Natural killer cell (primary cell): ENCODE results near the gene ATP1B1. TPM values are rescaled to one million over a fixed set of nuclear protein-coding genes. Genes with fewer than 3 reads are reported as not detected.

ENCODE experiments used
- ATAC-seq, 3 donors: fragments of 150-1000 bp in 2 of 3; fragments of 200-7000 bp in 1 of 3; cut with Tn5 transposase; 1 replicate in 1 of 3; 2 replicates in 2 of 3; pipeline ENCODE4 v1.10.0; 2021; ENCODE audit warnings: mild to moderate bottlenecking in 2 of 3, moderate library complexity in 2 of 3
- DNase-seq, 2 donors: peaks; one replicate each; pipeline versions ENCODE4 v3.0.0 to v3.0.0-alpha.2; 2013 to 2021; ENCODE audit warnings: mixed read lengths in 1 of 2
- H3K27ac ChIP-seq: one replicate; pipeline ENCODE4 v1.5.1; 2013; ENCODE audit warnings: mild to moderate bottlenecking, low read length
- H3K27me3 ChIP-seq: one replicate; pipeline ENCODE4 v1.6.1; 2013; ENCODE audit warnings: low read length; ENCODE audit not compliant: control insufficient read depth, insufficient read depth
- H3K36me3 ChIP-seq: one replicate; pipeline ENCODE4 v1.6.1; 2013; ENCODE audit warnings: low read length; ENCODE audit not compliant: control insufficient read depth, insufficient read depth
- H3K4me1 ChIP-seq: one replicate; pipeline ENCODE4 v1.6.1; 2013; ENCODE audit warnings: low read length; ENCODE audit not compliant: control insufficient read depth, insufficient read depth
- H3K4me3 ChIP-seq: one replicate; pipeline ENCODE4 v1.5.1; 2013; ENCODE audit warnings: low read length
- H3K9me3 ChIP-seq: one replicate; pipeline ENCODE4 v1.6.1; 2013; ENCODE audit warnings: low read length; ENCODE audit not compliant: control insufficient read depth, insufficient read depth
- H3K27ac Mint-ChIP-seq, 2 donors: one replicate each; pipeline ENCODE4 v1.8.0; 2022; ENCODE audit warnings: mild to moderate bottlenecking in 2 of 2, mixed read lengths in 2 of 2, moderate library complexity in 1 of 2
- H3K27me3 Mint-ChIP-seq, 2 donors: one replicate each; pipeline ENCODE4 v1.8.0; 2022; ENCODE audit warnings: low read depth in 2 of 2, mixed read lengths in 2 of 2
- H3K36me3 Mint-ChIP-seq: one replicate; pipeline ENCODE4 v1.8.0; 2022; ENCODE audit warnings: mixed read lengths
- H3K4me1 Mint-ChIP-seq, 2 donors: one replicate each; pipeline ENCODE4 v1.8.0; 2022; ENCODE audit warnings: mixed read lengths in 2 of 2
- H3K4me3 Mint-ChIP-seq: one replicate; pipeline ENCODE4 v1.8.0; 2022; ENCODE audit warnings: mild to moderate bottlenecking, moderate library complexity, mixed read lengths
- H3K9me3 Mint-ChIP-seq, 2 donors: one replicate each; pipeline ENCODE4 v1.8.0; 2022; ENCODE audit warnings: mixed read lengths in 2 of 2
- WGBS: methylation state at CpG from one replicate; pipeline ENCODE4 v1.1.7; 2013; ENCODE audit warnings: missing lambda C conversion rate; ENCODE audit not compliant: insufficient coverage; 5-methylcytosine and 5-hydroxymethylcytosine counted together
- intact Hi-C: fragments of 100-400 bp; cut with micrococcal nuclease; formaldehyde crosslinking; loops from one replicate; pipeline ENCODE4 v1.14.2; 2022
- total RNA-seq, 4 donors: library from RNA; stranded (reverse); fragments of 120-200 nt in 1 of 4; gene quantifications; one replicate each; pipeline versions ENCODE4 v1.2.3 to v1.2.4, GENCODE V29; 2013 to 2022
- TF ChIP-seq, protein P1 (sequence below): fragments of 200-600 bp; IDR thresholded peaks from one replicate; pipeline ENCODE4 v1.8.0; 2022; ENCODE audit warnings: antibody characterized with exemption

The ATP1B1 gene
- total RNA-seq, 3 donors from 2014 or later (not counting 1 experiment from before 2014, with no cell fraction given) = 3.4 to 10.4 (median 4.9) TPM

DNA sequence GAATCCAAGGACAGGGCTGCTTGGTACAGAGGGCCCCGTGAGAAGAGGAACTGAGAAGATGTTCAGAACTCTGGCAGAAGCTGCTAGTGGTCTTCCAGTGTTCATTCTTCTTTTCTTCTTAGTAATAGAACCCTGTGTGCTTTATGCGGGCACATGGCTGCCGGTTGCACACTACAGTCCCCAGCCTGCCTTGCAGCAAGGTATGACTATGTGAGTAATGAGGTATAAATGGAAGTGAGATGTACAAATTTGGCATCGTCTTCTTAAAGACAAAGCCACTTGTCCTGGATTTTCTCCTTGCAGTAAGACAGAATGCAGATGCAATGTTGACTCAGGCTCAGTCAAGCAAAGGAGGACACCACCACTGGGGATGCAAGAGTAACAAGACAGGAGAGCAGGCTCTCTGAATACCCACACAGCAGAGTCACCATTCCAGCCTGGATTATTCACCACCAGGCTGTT, 15.0 kb upstream of the ATP1B1 start:
- TF ChIP-seq, protein P1, sequence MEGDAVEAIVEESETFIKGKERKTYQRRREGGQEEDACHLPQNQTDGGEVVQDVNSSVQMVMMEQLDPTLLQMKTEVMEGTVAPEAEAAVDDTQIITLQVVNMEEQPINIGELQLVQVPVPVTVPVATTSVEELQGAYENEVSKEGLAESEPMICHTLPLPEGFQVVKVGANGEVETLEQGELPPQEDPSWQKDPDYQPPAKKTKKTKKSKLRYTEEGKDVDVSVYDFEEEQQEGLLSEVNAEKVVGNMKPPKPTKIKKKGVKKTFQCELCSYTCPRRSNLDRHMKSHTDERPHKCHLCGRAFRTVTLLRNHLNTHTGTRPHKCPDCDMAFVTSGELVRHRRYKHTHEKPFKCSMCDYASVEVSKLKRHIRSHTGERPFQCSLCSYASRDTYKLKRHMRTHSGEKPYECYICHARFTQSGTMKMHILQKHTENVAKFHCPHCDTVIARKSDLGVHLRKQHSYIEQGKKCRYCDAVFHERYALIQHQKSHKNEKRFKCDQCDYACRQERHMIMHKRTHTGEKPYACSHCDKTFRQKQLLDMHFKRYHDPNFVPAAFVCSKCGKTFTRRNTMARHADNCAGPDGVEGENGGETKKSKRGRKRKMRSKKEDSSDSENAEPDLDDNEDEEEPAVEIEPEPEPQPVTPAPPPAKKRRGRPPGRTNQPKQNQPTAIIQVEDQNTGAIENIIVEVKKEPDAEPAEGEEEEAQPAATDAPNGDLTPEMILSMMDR = no peak
- Mint-ChIP-seq H3K9me3 (no peaks in the 10 kb centered on the region), H3K4me3 (no peak overlapping the region), H3K36me3 (no peaks in the 10 kb centered on the region), H3K27me3 (peaks cover 0 to 2% of the 10 kb centered on the region in 2 donors), H3K4me1 (peaks cover 8 to 15% of the 10 kb centered on the region in 2 donors), H3K27ac (no peak overlapping the region)
- ATAC-seq (peak in 1 of 3 donors; percentile 12), DNase-seq (no peak)
- no peak overlapping the region for H3K4me3 ChIP-seq
- no peaks in the 10 kb centered on the region for H3K27me3 ChIP-seq
- no peaks in the 10 kb centered on the region for H3K4me1 ChIP-seq
- H3K36me3 ChIP-seq = no peaks in the 10 kb centered on the region
- 82% methylated on average over 4 of the region's 4 CpGs for WGBS
- no peak overlapping the region for H3K27ac ChIP-seq
- H3K9me3 ChIP-seq = no peaks in the 10 kb centered on the region
- intact Hi-C loops = no loop called here

DNA sequence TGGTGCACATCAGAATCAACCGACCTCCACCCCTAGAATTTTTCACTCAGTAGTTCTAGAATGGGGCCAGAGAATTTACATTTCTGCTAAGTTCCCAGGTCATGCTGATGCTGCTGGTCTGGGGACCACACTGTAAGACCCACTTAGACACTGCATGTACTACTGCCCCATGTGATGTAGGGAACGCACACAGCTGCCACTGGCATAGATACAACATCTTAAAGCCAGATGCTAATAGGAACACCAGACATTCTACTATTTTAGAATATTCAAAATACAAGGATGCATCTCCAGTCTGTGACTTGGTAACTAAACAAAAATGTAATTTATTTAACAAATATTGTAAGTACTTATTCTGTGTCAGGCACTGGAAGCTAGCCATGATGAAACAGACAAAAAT, 14.1 kb upstream of the ATP1B1 start:
- H3K27ac Mint-ChIP-seq = no peak overlapping the region
- intact Hi-C loops = no loop called here

DNA sequence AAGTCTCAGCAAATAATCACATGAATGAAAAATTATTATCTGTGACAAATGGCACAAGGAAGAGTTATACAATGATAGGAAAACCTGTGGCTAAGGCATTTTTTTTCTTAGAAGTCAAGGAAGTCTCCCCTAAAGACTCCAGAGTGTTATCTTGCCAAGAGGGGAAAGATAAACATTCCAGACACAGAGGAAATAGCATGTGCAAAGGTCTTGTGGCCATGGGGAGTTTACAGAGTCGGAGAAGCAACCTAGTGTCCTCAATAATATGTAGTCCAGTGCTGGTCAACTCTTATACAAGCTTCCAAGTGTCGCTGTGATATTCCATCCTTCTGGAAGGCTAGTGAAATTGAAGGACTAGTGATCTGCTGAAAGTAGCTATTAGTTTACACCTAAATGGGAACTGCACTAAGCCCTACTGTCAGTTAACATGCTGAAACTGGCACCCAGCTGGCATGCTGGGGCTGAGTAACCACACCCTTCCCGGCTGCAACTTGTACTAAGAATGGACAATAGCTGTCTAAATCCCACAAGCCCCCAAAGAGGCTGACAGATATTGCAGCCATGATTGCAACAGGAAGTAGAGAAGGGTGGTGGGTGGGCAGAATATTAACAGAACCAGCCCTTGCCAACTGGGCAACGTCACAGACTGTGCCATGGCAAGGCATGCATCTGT, 11.5 kb upstream of the ATP1B1 start:
- Histone ChIP-seq H3K27ac (no peak overlapping the region), H3K9me3 (no peaks in the 10 kb centered on the region), H3K36me3 (no peaks in the 10 kb centered on the region), H3K4me3 (no peak overlapping the region), H3K27me3 (no peaks in the 10 kb centered on the region), H3K4me1 (no peaks in the 10 kb centered on the region)
- 91% methylated on average over 4 of the region's 4 CpGs for WGBS
- TF ChIP-seq, protein P1 = no peak
- no peak for ATAC-seq
- H3K27me3 Mint-ChIP-seq = peaks cover 0 to 6% of the 10 kb centered on the region in 2 donors
- no peak overlapping the region for H3K4me3 Mint-ChIP-seq
- H3K4me1 Mint-ChIP-seq = peaks cover 2 to 6% of the 10 kb centered on the region in 2 donors
- intact Hi-C loops = no loop called here
- no peaks in the 10 kb centered on the region for H3K9me3 Mint-ChIP-seq
- H3K27ac Mint-ChIP-seq = no peak overlapping the region
- DNase-seq = no peak
- H3K36me3 Mint-ChIP-seq = no peaks in the 10 kb centered on the region

More for the DNA sequence above, 14.1 kb upstream of the ATP1B1 start:
- 97% methylated on average over 2 of the region's 2 CpGs for WGBS
- no peaks in the 10 kb centered on the region for H3K9me3 ChIP-seq
- H3K27me3 ChIP-seq = no peaks in the 10 kb centered on the region
- TF ChIP-seq, protein P1 = no peak
- H3K27ac ChIP-seq = no peak overlapping the region
- H3K4me3 Mint-ChIP-seq = no peak overlapping the region
- ATAC-seq = no peak
- H3K4me1 Mint-ChIP-seq = peaks cover under 1 to 11% of the 10 kb centered on the region in 2 donors
- no peaks in the 10 kb centered on the region for H3K36me3 Mint-ChIP-seq
- no peaks in the 10 kb centered on the region for H3K36me3 ChIP-seq
- H3K4me1 ChIP-seq = no peaks in the 10 kb centered on the region
- H3K4me3 ChIP-seq = no peak overlapping the region
- H3K9me3 Mint-ChIP-seq = no peaks in the 10 kb centered on the region
- peaks cover 0 to 6% of the 10 kb centered on the region in 2 donors for H3K27me3 Mint-ChIP-seq
- DNase-seq = no peak

DNA sequence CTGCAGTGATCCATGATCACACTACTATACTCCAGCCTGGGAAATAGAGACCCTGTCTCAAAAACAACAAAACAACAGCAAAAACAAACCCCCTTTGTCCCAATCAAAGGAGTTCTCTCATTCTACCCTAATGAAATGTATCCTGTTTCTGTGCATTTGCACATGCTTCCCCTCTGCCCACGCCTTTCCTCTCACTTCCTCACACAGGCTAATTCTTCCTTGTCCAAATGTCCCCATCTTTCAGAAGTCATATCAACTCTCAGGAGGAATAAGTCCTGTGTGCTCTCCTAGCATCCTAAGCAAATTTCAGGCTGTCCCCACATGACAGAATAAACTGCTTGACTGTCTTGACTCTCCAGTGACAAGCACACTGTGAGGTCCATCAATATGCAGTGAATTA, 8.1 kb upstream of the ATP1B1 start:
- 83% methylated on average over 1 of the region's 1 CpG for WGBS
- H3K36me3 Mint-ChIP-seq = no peaks in the 10 kb centered on the region
- no peaks in the 10 kb centered on the region for H3K9me3 Mint-ChIP-seq
- intact Hi-C loops = no loop called here
- H3K27me3 Mint-ChIP-seq = peaks cover 8 to 10% of the 10 kb centered on the region in 2 donors
- TF ChIP-seq, protein P1 = no peak
- Histone ChIP-seq H3K36me3 (no peaks in the 10 kb centered on the region), H3K27me3 (no peaks in the 10 kb centered on the region), H3K9me3 (no peaks in the 10 kb centered on the region), H3K4me3 (no peak overlapping the region), H3K27ac (no peak overlapping the region), H3K4me1 (no peaks in the 10 kb centered on the region)
- H3K27ac Mint-ChIP-seq = no peak overlapping the region
- DNase-seq (no peak), ATAC-seq (no peak)
- H3K4me1 Mint-ChIP-seq = peaks cover 0 to 6% of the 10 kb centered on the region in 2 donors
- no peak overlapping the region for H3K4me3 Mint-ChIP-seq
